ENCODE results near the gene LARP6.
A peak's percentile ranks its signal among the peaks of the same experiment; 100 is the strongest.

The LARP6 gene

GRCh38 chr15:70856884-70857561 is 3.1 kb upstream of the LARP6 start:
- Histone ChIP-seq H3K36me3 (no peaks in the 10 kb centered on the region), H3K4me3 (ENCODE audit: low read depth, low read length) (no peak overlapping the region), H3K27me3 (ENCODE audit: insufficient read depth, low read depth, severe bottlenecking) (no peaks in the 10 kb centered on the region), H3K27ac (no peak overlapping the region), H3K9me3 (ENCODE audit: severe bottlenecking) (no peaks in the 10 kb centered on the region)
- no peak for TF ChIP-seq CTCF (IDR thresholded peaks at IDR 0.05; ENCODE audit: low read depth, low read length)
- DNase-seq: no peak

GRCh38 chr15:70856177-70856883 is 2.4 kb upstream of the LARP6 start:
- no peak overlapping the region for H3K4me3 ChIP-seq (ENCODE audit: low read depth, low read length)
- no peaks in the 10 kb centered on the region for H3K27me3 ChIP-seq (ENCODE audit: insufficient read depth, low read depth, severe bottlenecking)
- no peak for TF ChIP-seq CTCF (IDR thresholded peaks at IDR 0.05; ENCODE audit: low read depth, low read length)
- H3K27ac ChIP-seq: no peak overlapping the region
- no peak for DNase-seq
- H3K9me3 ChIP-seq (ENCODE audit: severe bottlenecking): no peaks in the 10 kb centered on the region
- H3K36me3 ChIP-seq: peaks cover 1% of the 10 kb centered on the region; the same call in 1 of the 2 replicates

GRCh38 chr15:70855764-70856163 is 1.8 kb upstream of the LARP6 start:
- Histone ChIP-seq H3K27me3 (ENCODE audit: insufficient read depth, low read depth, severe bottlenecking) (no peaks in the 10 kb centered on the region), H3K27ac (no peak overlapping the region), H3K4me3 (ENCODE audit: low read depth, low read length) (no peak overlapping the region), H3K36me3 (peaks cover 2% of the 10 kb centered on the region; the same call in 1 of the 2 replicates), H3K9me3 (ENCODE audit: severe bottlenecking) (no peaks in the 10 kb centered on the region)
- no peak for TF ChIP-seq CTCF (IDR thresholded peaks at IDR 0.05; ENCODE audit: low read depth, low read length)
- no peak for DNase-seq

GRCh38 chr15:70854666-70854976 is 664 bp upstream of the LARP6 start:
- Histone ChIP-seq H3K4me3 (ENCODE audit: low read depth, low read length) (peak overlapping the region; percentile 64), H3K27ac (no peak overlapping the region; the same call in 1 of the 2 replicates), H3K27me3 (ENCODE audit: insufficient read depth, low read depth, severe bottlenecking) (no peaks in the 10 kb centered on the region), H3K36me3 (peaks cover 2% of the 10 kb centered on the region; the same call in 1 of the 2 replicates), H3K9me3 (ENCODE audit: severe bottlenecking) (no peaks in the 10 kb centered on the region)
- no peak for DNase-seq
- TF ChIP-seq CTCF (IDR thresholded peaks at IDR 0.05; ENCODE audit: low read depth, low read length): no peak

GRCh38 chr15:70853318-70853972 is 512 bp downstream of the LARP6 start:
- no peaks in the 10 kb centered on the region for H3K27me3 ChIP-seq (ENCODE audit: insufficient read depth, low read depth, severe bottlenecking)

More at GRCh38 chr15:70853318-70853972, 512 bp downstream of the LARP6 start:
- Histone ChIP-seq H3K27ac (peak overlapping the region; percentile 66), H3K9me3 (ENCODE audit: severe bottlenecking) (no peaks in the 10 kb centered on the region), H3K4me3 (ENCODE audit: low read depth, low read length) (peak overlapping the region; percentile 74), H3K36me3 (peaks cover 2% of the 10 kb centered on the region; the same call in 1 of the 2 replicates)
- TF ChIP-seq CTCF (IDR thresholded peaks at IDR 0.05; ENCODE audit: low read depth, low read length): no peak
- peak; percentile 41 for DNase-seq

Data from WERI-Rb-1 (cell line).